Liver (tissue), 3 donors: ENCODE data around the gene MASP1.

Source experiments
- CTCF ChIP-seq: fragments of 150-350 bp; IDR thresholded peaks from 2 replicates; pipeline ENCODE4 v1.5.1; 2017; ENCODE audit warnings: improper control_type of control experiment, low read depth, low read length; ENCODE audit not compliant: missing input control
- EGR1 ChIP-seq, 2 donors: IDR thresholded peaks; 2 replicates each; pipeline ENCODE4 v1.6.1; 2016 to 2018; ENCODE audit warnings: antibody characterized with exemption in 2 of 2, low read depth in 2 of 2
- JUND ChIP-seq, 2 donors: IDR thresholded peaks; 2 replicates each; pipeline ENCODE4 v1.6.1; 2016; ENCODE audit warnings: antibody characterized with exemption in 2 of 2
- RAD21 ChIP-seq, 2 donors: IDR thresholded peaks; 2 replicates each; pipeline ENCODE4 v1.6.1; 2016; ENCODE audit warnings: antibody characterized with exemption in 2 of 2, mild to moderate bottlenecking in 2 of 2
- SP1 ChIP-seq: IDR thresholded peaks from 2 replicates; pipeline ENCODE4 v1.6.1; 2018; ENCODE audit warnings: antibody characterized with exemption, mild to moderate bottlenecking
- YY1 ChIP-seq: IDR thresholded peaks from 2 replicates; pipeline ENCODE4 v1.6.1; 2016; ENCODE audit warnings: antibody characterized with exemption, mild to moderate bottlenecking
- TF ChIP-seq, protein P1 (sequence below): IDR thresholded peaks from 2 replicates; pipeline ENCODE4 v1.6.1; 2016; ENCODE audit warnings: antibody characterized with exemption
- donor health status: healthy.
- donor health status: healthy.

GRCh38 chr3:187237741-187238140 is 53.8 kb downstream of the MASP1 start:
- TF ChIP-seq EGR1 (IDR thresholded peaks at IDR 0.05; ENCODE audit: low read depth in 2 of 2) (no peak), RAD21 (IDR thresholded peaks at IDR 0.05) (no peak), SP1 (no peak), CTCF (no peak), YY1 (no peak), JUND (IDR thresholded peaks at IDR 0.05) (no peak)
- TF ChIP-seq, protein P1, sequence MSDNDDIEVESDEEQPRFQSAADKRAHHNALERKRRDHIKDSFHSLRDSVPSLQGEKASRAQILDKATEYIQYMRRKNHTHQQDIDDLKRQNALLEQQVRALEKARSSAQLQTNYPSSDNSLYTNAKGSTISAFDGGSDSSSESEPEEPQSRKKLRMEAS, result no peak
